HG03558 (cell line): ENCODE data around the gene ZMAT2.
"Not testable (repeated sequence)": the region's sequence is repeated elsewhere in the genome, so short reads cannot be mapped to it uniquely, and the experiment has no call there.

Source experiments
- ATAC-seq: cut with Tn5 transposase; IDR thresholded peaks from one replicate; pipeline ENCODE4 v1.9.1; 2021; ENCODE audit warnings: moderate number of reproducible peaks; ENCODE audit not compliant: unreplicated experiment; ENCODE audit errors: extremely low read depth

Gene ZMAT2

DNA sequence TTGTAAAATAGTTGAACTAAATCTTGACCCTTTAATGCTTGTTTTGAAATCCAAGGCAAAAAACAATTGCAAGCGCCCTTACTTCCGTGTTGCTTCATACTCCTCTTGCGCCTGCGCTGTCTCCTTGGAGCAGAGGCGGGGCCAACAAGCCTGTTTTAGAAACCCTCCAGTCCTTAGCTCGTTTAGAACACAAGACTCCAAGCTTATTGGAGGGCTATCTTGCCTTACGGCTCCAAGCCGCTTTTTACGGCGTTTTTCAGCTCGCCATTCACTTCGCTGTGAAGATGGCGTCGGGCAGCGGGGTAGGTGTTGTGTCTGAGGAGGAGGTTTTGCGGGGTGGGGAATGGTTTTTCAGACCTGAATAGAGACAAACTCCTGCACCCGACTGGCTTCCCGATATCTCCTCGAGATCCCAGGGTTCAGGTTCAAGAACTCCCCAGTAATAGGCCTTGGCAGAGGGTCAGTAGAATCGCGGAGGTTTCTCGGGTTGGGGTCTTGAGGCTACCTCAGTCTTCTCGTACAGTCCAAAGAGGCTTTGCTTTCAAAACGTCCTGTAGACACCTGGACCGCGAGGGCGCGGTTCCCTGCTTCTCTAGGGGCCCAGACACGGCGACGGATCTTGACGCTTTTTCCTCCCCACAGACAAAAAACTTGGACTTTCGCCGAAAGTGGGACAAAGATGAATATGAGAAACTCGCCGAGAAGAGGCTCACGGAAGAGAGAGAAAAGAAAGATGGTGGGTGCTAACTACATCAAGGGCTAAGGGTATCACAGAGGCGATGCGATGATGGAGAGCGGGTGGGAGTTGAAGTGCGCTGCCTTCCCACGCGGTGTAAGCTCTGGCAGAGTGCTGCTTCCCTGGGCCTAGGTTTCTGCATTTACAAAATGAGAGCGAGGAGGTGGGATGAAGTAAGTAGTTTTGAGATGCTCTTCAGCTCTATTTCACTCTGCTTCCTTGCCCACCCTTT lies at the start of gene ZMAT2:
TSS of gene ZMAT2 (plus strand) at position 271 of the 968 bp plus-strand sequence. CDS start at position 285, 14 bp downstream.
- ATAC-seq, result peak; percentile 88

GRCh38 chr5:140658870-140659269 lies 41.4 kb upstream of the ZMAT2 start:
- no peak for ATAC-seq

GRCh38 chr5:140660371-140660770 lies 39.9 kb upstream of the ZMAT2 start:
- ATAC-seq, result not testable (repeated sequence)

GRCh38 chr5:140664030-140664358 lies 36.3 kb upstream of the ZMAT2 start:
- no peak for ATAC-seq

GRCh38 chr5:140664359-140665119 lies 35.7 kb upstream of the ZMAT2 start, which contains the start of gene WDR55:
WDR55 (plus strand) TSS chr5:140664904; CDS start chr5:140664913, 9 bp downstream.
- ATAC-seq, result peak; percentile 86

DNA sequence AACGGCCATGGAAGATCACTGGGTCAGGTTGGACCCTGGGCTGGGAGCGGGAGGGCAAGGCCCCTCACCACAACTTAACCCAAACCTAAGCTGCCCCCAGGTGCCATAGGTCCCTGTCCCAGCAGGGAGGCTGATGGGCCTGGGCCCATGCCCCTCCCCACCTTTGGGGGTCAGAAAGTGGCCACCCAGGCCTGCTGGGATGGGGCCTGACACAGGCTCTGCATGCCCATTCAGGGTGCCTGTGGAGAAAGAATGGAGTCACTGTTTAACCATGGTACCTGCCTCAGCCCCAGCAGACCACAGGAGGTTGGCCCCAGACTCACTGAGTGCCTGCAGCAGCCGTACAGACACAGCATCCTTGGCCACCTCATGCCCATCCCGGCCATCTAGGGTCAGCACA lies 29.2 kb upstream of the ZMAT2 start:
- ATAC-seq, result not testable (repeated sequence)

DNA sequence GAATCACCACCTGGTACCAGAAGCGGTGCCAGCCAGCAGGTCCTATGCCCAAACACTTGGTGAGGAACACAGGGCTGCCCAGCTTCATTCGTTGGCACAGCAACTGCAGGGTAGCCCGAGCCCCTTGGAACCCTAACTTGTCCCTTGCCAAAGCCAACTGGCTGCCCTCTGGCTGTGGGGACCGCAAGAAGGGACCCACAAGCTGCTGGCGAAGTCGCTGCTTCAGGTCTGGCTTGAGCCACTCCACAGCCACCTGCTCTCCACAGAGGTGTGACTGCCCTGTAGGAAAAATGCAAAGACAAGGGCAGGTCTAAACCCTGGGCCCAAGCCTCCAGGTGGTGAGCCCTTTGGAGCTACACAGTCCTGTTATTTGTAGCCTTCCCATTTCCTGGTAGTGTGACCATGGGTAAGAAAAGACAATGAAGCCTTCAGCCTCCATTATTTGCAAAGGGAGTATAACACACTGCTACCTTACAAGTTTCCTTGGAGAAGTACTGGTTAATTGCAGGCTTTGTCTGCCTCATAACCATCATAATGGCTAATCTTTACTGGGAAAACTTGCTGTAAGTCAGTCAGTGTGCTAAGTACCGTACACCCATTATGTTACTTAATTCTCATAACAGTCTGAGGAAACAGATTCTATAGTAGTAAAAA lies 28.6 kb upstream of the ZMAT2 start:
- ATAC-seq, result no peak

GRCh38 chr5:140672455-140673186 lies 27.6 kb upstream of the ZMAT2 start:
- no peak for ATAC-seq

DNA sequence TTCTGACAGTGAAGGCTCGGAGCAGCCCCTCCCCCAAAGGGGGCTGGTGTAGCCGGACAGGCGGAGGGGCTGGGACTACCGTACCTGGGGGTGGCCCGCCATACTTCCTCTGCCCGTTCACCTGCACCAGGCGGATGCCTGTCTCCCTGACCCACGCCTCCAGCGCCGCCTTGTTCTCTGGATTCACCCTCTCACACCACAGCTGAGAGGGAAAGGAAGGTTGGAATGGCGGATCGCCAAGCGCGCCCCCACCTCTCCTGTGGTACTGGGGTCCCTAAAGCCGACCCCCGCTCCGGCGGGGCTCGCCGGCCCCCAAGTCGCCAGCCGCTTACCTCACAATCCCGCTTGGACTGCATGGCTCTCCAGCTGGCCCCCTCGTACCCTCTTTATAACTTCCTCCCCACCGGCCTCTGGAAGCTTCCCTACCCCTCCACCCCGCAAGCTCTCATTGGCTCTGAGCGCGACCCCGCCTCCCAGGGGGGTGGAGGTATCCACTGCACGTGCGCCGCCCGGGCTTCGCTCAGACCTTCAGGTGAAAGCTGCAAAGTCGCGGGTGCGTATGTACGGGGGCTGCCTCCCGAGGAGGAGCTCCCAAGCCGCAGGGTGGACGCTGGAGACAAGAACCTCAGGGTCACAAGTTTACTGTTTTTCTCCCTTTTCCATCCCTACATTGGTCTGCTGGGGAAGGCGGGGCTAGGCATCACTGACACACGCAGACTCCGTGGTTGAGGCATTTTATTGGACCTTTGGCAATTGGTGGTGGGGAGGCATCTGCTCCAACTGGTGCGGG lies 26.9 kb upstream of the ZMAT2 start, which contains the start of gene DND1:
TSS of gene DND1 (minus strand) at position 390 of the 790 bp plus-strand sequence. CDS start at position 356, 34 bp downstream.
- no peak for ATAC-seq

DNA sequence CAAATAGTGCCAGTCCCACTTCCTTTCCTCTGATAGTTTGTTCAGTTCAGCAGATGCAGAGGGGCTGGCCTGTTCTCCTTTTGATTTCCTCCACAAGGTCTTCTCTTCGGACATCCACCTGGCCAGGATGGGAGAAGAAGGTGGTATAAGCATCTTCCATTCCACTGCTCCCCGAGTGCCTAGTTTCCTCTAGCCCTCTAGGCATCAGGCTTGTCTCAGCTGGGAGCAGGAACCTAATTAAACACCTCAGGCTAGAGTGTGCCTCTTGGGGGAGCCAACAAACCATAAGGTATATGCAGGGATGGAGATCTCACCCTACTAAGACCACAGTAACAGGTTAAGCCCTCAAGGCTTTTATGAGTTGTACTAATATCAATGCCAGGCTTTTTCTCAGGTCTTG lies 26.0 kb upstream of the ZMAT2 start:
- ATAC-seq, result no peak

DNA sequence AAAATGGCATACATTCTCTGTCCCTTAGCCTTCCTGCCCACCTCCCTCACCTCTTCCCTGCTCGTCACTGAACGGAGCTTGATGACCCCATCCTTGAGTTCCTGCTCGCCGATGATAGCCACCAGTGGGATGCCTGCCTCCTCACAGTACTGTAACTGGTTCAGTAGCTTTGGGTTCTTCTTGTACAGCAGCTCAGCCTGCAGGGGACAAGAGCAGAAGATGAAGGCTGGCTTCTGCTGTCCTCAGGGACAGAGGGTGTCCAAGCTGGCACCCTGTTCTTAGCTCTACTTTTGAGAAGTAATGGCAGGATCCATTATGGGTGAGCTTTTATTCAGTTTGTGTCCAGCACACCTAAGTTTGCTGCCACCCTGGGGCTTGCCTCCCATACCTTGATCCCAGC lies 25.6 kb upstream of the ZMAT2 start:
- ATAC-seq, result no peak

DNA sequence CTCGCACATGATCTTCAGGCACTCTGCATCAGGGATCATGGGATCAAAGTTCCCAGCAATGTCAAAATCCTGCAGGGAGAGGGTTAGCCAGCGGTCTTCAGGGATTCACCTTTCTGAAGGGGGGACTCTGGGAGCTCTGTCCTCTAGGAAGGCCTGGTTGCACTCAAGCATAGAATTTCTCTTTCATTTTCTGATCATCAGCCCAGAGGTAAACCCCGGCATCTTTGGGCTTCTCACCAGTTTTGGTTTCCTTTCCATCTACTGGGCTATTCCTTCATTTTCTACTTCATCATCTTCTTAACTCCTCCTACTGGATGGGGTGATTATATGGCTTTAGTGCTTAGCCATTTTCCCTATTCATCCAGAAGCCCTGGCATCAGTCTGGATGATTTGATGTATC lies 22.3 kb upstream of the ZMAT2 start:
- peak; percentile 54 for ATAC-seq

DNA sequence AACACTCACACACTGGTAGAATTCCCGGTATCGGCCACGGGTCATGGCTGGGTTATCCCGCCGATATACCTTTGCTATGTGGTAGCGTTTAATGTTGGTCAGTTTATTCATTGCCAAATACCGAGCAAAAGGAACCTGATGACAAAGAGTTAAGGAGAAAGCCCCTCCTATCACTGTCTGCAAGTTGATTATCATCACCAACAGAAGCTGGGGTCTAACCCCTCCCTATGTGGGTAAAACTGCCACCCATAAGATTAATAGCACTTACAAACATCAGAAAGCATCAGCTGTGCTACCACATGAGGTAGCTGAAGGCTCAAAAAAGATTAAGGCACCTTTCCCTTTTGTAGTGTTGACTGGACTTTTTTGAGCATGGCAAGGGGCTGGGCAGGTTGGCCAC lies 21.3 kb upstream of the ZMAT2 start:
- ATAC-seq, result no peak

- no peak for ATAC-seq
Observed at GRCh38 chr5:140690376-140690932, 9.8 kb upstream of the ZMAT2 start.

DNA sequence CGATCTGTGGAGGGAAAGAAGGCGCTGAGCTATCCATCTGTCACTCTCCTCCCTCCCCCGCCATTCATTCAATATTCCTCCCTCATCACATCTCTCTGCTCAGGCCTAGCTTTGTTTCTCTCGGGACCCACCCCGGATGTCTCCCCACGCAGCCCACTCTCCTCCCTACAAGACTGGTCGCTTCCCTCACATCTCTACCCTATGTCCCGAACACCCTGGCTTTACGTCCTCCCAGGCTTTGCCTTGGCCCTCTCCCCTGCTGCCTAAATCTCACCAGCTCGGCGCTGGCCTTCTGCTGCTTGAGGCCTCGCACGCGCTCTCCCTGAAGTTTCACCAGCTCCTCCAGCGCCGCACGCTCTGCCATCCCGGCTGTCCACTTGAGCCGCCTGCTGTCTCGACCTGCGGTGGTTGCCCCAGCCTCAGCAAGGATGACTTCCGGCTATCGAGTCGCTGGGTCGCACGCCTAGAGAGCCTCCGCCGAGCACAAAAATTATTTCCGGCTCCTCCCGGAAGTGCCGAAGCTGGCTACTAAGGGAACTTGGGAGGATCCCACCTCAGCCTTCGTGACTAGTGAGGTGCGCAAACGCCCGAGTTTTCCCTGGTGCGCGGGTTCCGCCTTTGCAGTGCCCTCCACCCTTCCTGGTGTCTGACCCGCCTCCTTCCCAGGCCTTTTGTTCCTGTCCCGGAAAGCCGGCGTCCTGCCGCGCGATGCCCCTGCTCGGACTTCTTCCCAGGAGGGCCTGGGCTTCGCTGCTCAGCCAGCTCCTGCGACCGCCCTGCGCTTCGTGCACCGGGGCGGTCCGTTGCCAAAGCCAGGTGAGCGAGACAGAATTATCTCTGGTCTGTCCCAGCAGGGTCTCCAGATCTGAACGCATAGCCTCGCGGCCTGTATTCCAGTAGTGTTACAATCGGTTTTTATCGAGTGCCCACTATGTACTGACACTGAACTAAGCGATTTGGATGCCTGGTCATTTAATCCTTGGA lies 9.0 kb upstream of the ZMAT2 start, which contains the start of the genes HARS1 and HARS2:
TSS of gene HARS1 (minus strand) at position 430 of the 984 bp plus-strand sequence. CDS start at position 364, 66 bp downstream.
TSS of gene HARS2 (plus strand) at position 515 of the 984 bp plus-strand sequence. CDS start at position 709, 194 bp downstream.
- ATAC-seq, result peak; percentile 92

GRCh38 chr5:140694276-140694675 lies 6.0 kb upstream of the ZMAT2 start:
- no peak for ATAC-seq

GRCh38 chr5:140696891-140697492 lies 3.3 kb upstream of the ZMAT2 start:
- ATAC-seq, result no peak
